Measurements from ENCODE around the gene AKT1.

DNA sequence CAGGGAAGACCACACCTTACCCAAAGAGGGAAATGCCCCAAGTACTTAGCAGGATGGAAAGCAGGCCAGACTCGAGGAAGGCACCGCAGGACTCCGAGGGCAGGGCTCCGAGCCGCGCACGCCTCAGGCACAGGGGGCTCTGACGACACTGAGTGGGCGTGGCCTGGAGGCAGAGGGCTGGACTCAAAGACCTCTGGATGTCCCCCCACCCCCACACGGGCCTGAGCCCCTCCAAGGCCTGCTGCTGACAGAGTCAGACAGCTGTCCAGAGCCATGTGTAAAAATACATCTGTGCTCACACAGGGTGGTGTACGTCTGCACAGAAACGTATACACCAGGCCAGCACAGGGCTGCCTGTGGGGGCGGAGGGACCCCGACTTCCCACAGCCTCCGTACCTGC lies 1.4 kb downstream of the AKT1 start:
- TF ChIP-seq, protein P1, sequence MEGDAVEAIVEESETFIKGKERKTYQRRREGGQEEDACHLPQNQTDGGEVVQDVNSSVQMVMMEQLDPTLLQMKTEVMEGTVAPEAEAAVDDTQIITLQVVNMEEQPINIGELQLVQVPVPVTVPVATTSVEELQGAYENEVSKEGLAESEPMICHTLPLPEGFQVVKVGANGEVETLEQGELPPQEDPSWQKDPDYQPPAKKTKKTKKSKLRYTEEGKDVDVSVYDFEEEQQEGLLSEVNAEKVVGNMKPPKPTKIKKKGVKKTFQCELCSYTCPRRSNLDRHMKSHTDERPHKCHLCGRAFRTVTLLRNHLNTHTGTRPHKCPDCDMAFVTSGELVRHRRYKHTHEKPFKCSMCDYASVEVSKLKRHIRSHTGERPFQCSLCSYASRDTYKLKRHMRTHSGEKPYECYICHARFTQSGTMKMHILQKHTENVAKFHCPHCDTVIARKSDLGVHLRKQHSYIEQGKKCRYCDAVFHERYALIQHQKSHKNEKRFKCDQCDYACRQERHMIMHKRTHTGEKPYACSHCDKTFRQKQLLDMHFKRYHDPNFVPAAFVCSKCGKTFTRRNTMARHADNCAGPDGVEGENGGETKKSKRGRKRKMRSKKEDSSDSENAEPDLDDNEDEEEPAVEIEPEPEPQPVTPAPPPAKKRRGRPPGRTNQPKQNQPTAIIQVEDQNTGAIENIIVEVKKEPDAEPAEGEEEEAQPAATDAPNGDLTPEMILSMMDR (IDR thresholded peaks at IDR 0.05) = no peak
- TF ChIP-seq POLR2A (IDR thresholded peaks at IDR 0.05) = no peak
